H9 (cell line): ENCODE measurements around the gene FRG2B. TPM values are rescaled to one million over a fixed set of nuclear protein-coding genes. Genes with fewer than 3 reads are reported as not detected.
"Not testable (repeated sequence)": the region's sequence is repeated elsewhere in the genome, so short reads cannot be mapped to it uniquely, and the experiment has no call there.

Source experiments
- DNase-seq: peaks from one replicate; pipeline ENCODE4 v3.0.0-alpha.2; 2017
- H2AFZ ChIP-seq: one replicate; pipeline ENCODE4 v1.6.1; 2013; ENCODE audit warnings: mild to moderate bottlenecking, low read length, control low read depth, moderate library complexity
- H2AK5ac ChIP-seq: 2 replicates; pipeline ENCODE4 v1.6.1; 2013; ENCODE audit warnings: low read length, control low read depth, mixed read lengths; ENCODE audit not compliant: insufficient read length
- H2BK120ac ChIP-seq: one replicate; pipeline ENCODE4 v1.6.1; 2013; ENCODE audit warnings: low read depth, mild to moderate bottlenecking, low read length, control low read depth, inconsistent platforms; ENCODE audit not compliant: poor library complexity, severe bottlenecking
- H2BK12ac ChIP-seq: 2 replicates; pipeline ENCODE4 v1.6.1; 2013; ENCODE audit warnings: low read length, control low read depth, mixed read lengths, low read depth; ENCODE audit not compliant: insufficient read length
- H2BK15ac ChIP-seq: 2 replicates; pipeline ENCODE4 v1.6.1; 2013; ENCODE audit warnings: low read depth, low read length, control low read depth
- H2BK20ac ChIP-seq: one replicate; pipeline ENCODE4 v1.6.1; 2013; ENCODE audit warnings: low read depth, mild to moderate bottlenecking, low read length, control low read depth, inconsistent platforms; ENCODE audit not compliant: poor library complexity, severe bottlenecking
- H2BK5ac ChIP-seq: 2 replicates; pipeline ENCODE4 v1.6.1; 2013; ENCODE audit warnings: low read length, control low read depth, mixed read lengths; ENCODE audit not compliant: insufficient read length
- H3K14ac ChIP-seq: 2 replicates; pipeline ENCODE4 v1.6.1; 2013; ENCODE audit warnings: low read length, control low read depth; ENCODE audit not compliant: insufficient read depth
- H3K18ac ChIP-seq: 2 replicates; pipeline ENCODE4 v1.6.1; 2013; ENCODE audit warnings: low read depth, mild to moderate bottlenecking, mixed read lengths, low read length, control low read depth; ENCODE audit not compliant: insufficient read length
- H3K23ac ChIP-seq: 2 replicates; pipeline ENCODE4 v1.6.1; 2013; ENCODE audit warnings: low read length, control low read depth, mixed read lengths, low read depth; ENCODE audit not compliant: insufficient read length
- H3K23me2 ChIP-seq: 2 replicates; pipeline ENCODE4 v1.6.1; 2013; ENCODE audit warnings: low read depth, mild to moderate bottlenecking, mixed read lengths, low read length, control low read depth; ENCODE audit not compliant: insufficient read length, poor library complexity, severe bottlenecking
- H3K27ac ChIP-seq: 2 replicates; pipeline ENCODE4 v1.5.1; 2013; ENCODE audit warnings: low read length, control low read depth, mixed read lengths, low read depth; ENCODE audit not compliant: insufficient read length
- H3K27me3 ChIP-seq: 2 replicates; pipeline ENCODE4 v1.6.1; 2013; ENCODE audit warnings: low read length, control low read depth, inconsistent platforms; ENCODE audit not compliant: insufficient read depth
- H3K4ac ChIP-seq: 2 replicates; pipeline ENCODE4 v1.6.1; 2013; ENCODE audit warnings: low read depth, mild to moderate bottlenecking, control low read depth, inconsistent platforms, low read length, moderate library complexity
- H3K4me1 ChIP-seq: 2 replicates; pipeline ENCODE4 v1.6.1; 2013; ENCODE audit warnings: low read length, control low read depth, inconsistent platforms; ENCODE audit not compliant: insufficient read depth
- H3K4me2 ChIP-seq: 2 replicates; pipeline ENCODE4 v1.6.1; 2013; ENCODE audit warnings: low read length, control low read depth, mixed read lengths; ENCODE audit not compliant: insufficient read length, insufficient read depth
- H3K56ac ChIP-seq: 2 replicates; pipeline ENCODE4 v1.6.1; 2013; ENCODE audit warnings: low read depth, mild to moderate bottlenecking, mixed read lengths, low read length, control low read depth; ENCODE audit not compliant: insufficient read length
- H3K79me1 ChIP-seq: 2 replicates; pipeline ENCODE4 v1.6.1; 2013; ENCODE audit warnings: low read depth, mild to moderate bottlenecking, moderate library complexity, low read length, control low read depth, inconsistent platforms; ENCODE audit not compliant: insufficient read depth, poor library complexity, severe bottlenecking
- H3K79me2 ChIP-seq: 2 replicates; pipeline ENCODE4 v1.6.1; 2013; ENCODE audit warnings: low read length, control low read depth, inconsistent platforms; ENCODE audit not compliant: insufficient read depth
- H3K9ac ChIP-seq: 2 replicates; pipeline ENCODE4 v1.6.1; 2013; ENCODE audit warnings: low read length, control low read depth, mixed read lengths; ENCODE audit not compliant: insufficient read length; ENCODE audit errors: extremely low read depth
- H3K9me3 ChIP-seq: one replicate; pipeline ENCODE4 v1.6.1; 2013; ENCODE audit warnings: low read depth, low read length, inconsistent platforms; ENCODE audit not compliant: control insufficient read depth
- H3T11ph ChIP-seq: one replicate; pipeline ENCODE4 v1.6.1; 2013; ENCODE audit warnings: mild to moderate bottlenecking, low read length, control low read depth, inconsistent platforms
- H4K20me1 ChIP-seq: one replicate; pipeline ENCODE4 v1.6.1; 2013; ENCODE audit not compliant: control insufficient read depth, insufficient read length, insufficient read depth
- H4K5ac ChIP-seq: 2 replicates; pipeline ENCODE4 v1.6.1; 2013; ENCODE audit warnings: low read depth, mild to moderate bottlenecking, mixed read lengths, low read length, control low read depth; ENCODE audit not compliant: insufficient read length
- H4K8ac ChIP-seq: replicated peaks from 2 replicates; pipeline ENCODE4 v1.6.1; 2013; ENCODE audit warnings: low read length, control low read depth, mixed read lengths, low read depth; ENCODE audit not compliant: insufficient read length
- H4K91ac ChIP-seq: 2 replicates; pipeline ENCODE4 v1.6.1; 2013; ENCODE audit warnings: low read depth, mild to moderate bottlenecking, moderate library complexity, mixed read lengths, low read length, control low read depth; ENCODE audit not compliant: insufficient read length
- H3K27ac Mint-ChIP-seq, 3 experiments: 2 replicates in 2 of 3; 3 replicates in 1 of 3; pipeline ENCODE4 v1.8.0; 2020 to 2021; ENCODE audit warnings: mixed read lengths in 3 of 3, mild to moderate bottlenecking in 1 of 3, moderate library complexity in 1 of 3
- H3K27me3 Mint-ChIP-seq: 2 replicates; pipeline ENCODE4 v1.8.0; 2021; ENCODE audit warnings: low read depth, mild to moderate bottlenecking, moderate library complexity, mixed read lengths
- H3K36me3 Mint-ChIP-seq, 3 experiments: 2 replicates in 2 of 3; 3 replicates in 1 of 3; pipeline ENCODE4 v1.8.0; 2020 to 2021; ENCODE audit warnings: low read depth in 3 of 3, mixed read lengths in 3 of 3; ENCODE audit not compliant: insufficient read depth in 1 of 3
- H3K4me1 Mint-ChIP-seq, 2 experiments: 2 replicates each; pipeline ENCODE4 v1.8.0; 2020; ENCODE audit warnings: mixed read lengths in 2 of 2
- H3K4me3 Mint-ChIP-seq, 2 experiments: 2 replicates in 1 of 2; 3 replicates in 1 of 2; pipeline ENCODE4 v1.8.0; 2020 to 2021; ENCODE audit warnings: mild to moderate bottlenecking in 2 of 2, mixed read lengths in 2 of 2, moderate library complexity in 1 of 2
- H3K9me3 Mint-ChIP-seq, 2 experiments: 2 replicates in 1 of 2; 3 replicates in 1 of 2; pipeline ENCODE4 v1.8.0; 2020; ENCODE audit warnings: mild to moderate bottlenecking in 2 of 2, mixed read lengths in 2 of 2, moderate library complexity in 1 of 2
- WGBS: extraction: QIAGEN DNeasy Blood & Tissue Kit; methylation state at CpG from one replicate; pipeline ENCODE4 v1.1.7; 2013; ENCODE audit warnings: missing lambda C conversion rate, low lambda C conversion rate, mixed read lengths; ENCODE audit not compliant: insufficient read length; ENCODE audit errors: extremely low coverage; 5-methylcytosine and 5-hydroxymethylcytosine counted together
- total RNA-seq: library from RNA; stranded (reverse); gene quantifications from 2 replicates; pipeline ENCODE4 v1.2.1, GENCODE V29; 2021

FRG2B gene
- total RNA-seq, 1 experiment from 2014 or later, result not detected

GRCh38 chr10:133622544-133622943, 4.1 kb downstream of the FRG2B start:
- not testable (repeated sequence) for H2AK5ac ChIP-seq, H3K23ac ChIP-seq, H3K4me3 Mint-ChIP-seq, H4K20me1 ChIP-seq, DNase-seq, H4K8ac ChIP-seq, H3K79me2 ChIP-seq, H3K56ac ChIP-seq, H3K4ac ChIP-seq, H3K27ac ChIP-seq, H2BK5ac ChIP-seq, H3K27me3 ChIP-seq, H2AFZ ChIP-seq, H3K4me2 ChIP-seq, H2BK120ac ChIP-seq, H3K9ac ChIP-seq, H3K27me3 Mint-ChIP-seq, H3K79me1 ChIP-seq, H2BK15ac ChIP-seq, H3K14ac ChIP-seq, H3T11ph ChIP-seq, H3K27ac Mint-ChIP-seq, H3K18ac ChIP-seq, H3K4me1 ChIP-seq, H2BK12ac ChIP-seq, H3K23me2 ChIP-seq, H3K4me1 Mint-ChIP-seq, H4K91ac ChIP-seq, H4K5ac ChIP-seq, H2BK20ac ChIP-seq
- WGBS, result no CpG with 5 or more reads among the region's 31 CpGs
- peaks cover 51 to 57% of the 10 kb centered on the region in 2 experiments for H3K9me3 Mint-ChIP-seq
- H3K9me3 ChIP-seq, result peaks cover 46% of the 10 kb centered on the region
- H3K36me3 Mint-ChIP-seq, result peaks cover 8 to 21% (median 11%) of the 10 kb centered on the region in 3 experiments; a peak in 6 of 7 replicates
